ENCODE measurements around the gene SLC10A1. TPM values are rescaled to one million over a fixed set of nuclear protein-coding genes. Genes with fewer than 3 reads are reported as not detected.
"Not testable (repeated sequence)": the region's sequence is repeated elsewhere in the genome, so short reads cannot be mapped to it uniquely, and the experiment has no call there.

Gene SLC10A1
- total and polyA plus RNA-seq, 2 of the 8 experiments (the other 6 are each of a cell fraction or from before 2014, with no cell fraction given): not detected

DNA sequence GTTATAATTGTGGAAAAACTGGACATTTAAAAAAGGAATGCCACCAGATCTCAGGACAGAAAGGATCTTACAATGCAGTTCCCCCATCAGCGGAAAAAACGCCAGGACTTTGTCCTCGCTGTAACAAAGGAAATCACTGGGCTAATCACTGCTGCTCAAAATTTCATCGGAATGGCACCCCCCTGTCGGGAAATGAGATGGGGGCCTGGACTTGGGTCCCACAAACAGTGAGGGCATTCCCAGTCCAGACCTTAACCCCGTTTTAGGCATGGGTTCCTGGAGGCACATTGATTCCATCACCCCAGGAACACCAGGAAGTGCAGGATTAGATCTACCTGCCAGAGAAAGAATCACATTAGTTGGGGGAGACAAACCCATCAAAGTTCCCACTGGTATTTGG lies 16.3 kb upstream of the SLC10A1 start:
- H3K4me2 ChIP-seq (ENCODE audit: insufficient read depth in 1 of 2, low read depth in 2 of 2, low read length in 2 of 2); H2BK15ac ChIP-seq (ENCODE audit: low read length); H3K56ac ChIP-seq (replicated peaks; ENCODE audit: insufficient read length, low read depth, low read length); H3K27me3 ChIP-seq (replicated peaks in 1 of 4; ENCODE audit: control insufficient read depth in 3 of 4, extremely low read depth in 1 of 4, insufficient read depth in 3 of 4, low read length in 3 of 4); H2BK20ac ChIP-seq (ENCODE audit: low read length); H3K23me2 ChIP-seq (ENCODE audit: low read depth, low read length); H3K18ac ChIP-seq (ENCODE audit: extremely low read depth, low read length); H3K4me3 ChIP-seq (ENCODE audit: extremely low read depth in 1 of 4, insufficient read depth in 2 of 4, low read depth in 3 of 4, low read length in 4 of 4); POLR2A ChIA-PET (ENCODE audit: partially characterized antibody); H2AFZ ChIP-seq (ENCODE audit: low read length); H2BK12ac ChIP-seq (ENCODE audit: low read depth, low read length); H3K79me1 ChIP-seq (ENCODE audit: low read depth, low read length); H3K79me2 ChIP-seq (ENCODE audit: control insufficient read depth in 1 of 2, insufficient read depth in 2 of 2, low read length in 2 of 2); H3K14ac ChIP-seq (ENCODE audit: insufficient read length); H3K23ac ChIP-seq (ENCODE audit: insufficient read length); H3K27ac ChIP-seq (ENCODE audit: low read depth, low read length); H3K9me3 ChIP-seq (ENCODE audit: insufficient read depth in 2 of 2, low read depth in 1 of 2, low read length in 1 of 2); H2BK120ac ChIP-seq (replicated peaks; ENCODE audit: low read depth, low read length); H4K20me1 ChIP-seq (replicated peaks in 1 of 2; ENCODE audit: control insufficient read depth in 1 of 2, insufficient read depth in 2 of 2, low read length in 2 of 2); DNase-seq (ENCODE audit: low read depth in 1 of 2, low spot score in 2 of 2); H2BK5ac ChIP-seq (ENCODE audit: low read depth, low read length); H4K8ac ChIP-seq (ENCODE audit: extremely low read depth, insufficient read depth, low read length); H2AK5ac ChIP-seq (ENCODE audit: low read depth, low read length); H4K5ac ChIP-seq (ENCODE audit: insufficient read length, low read depth, low read length); H3K4ac ChIP-seq (replicated peaks; ENCODE audit: insufficient read length, low read depth, low read length); FAIRE-seq; H4K91ac ChIP-seq (replicated peaks; ENCODE audit: insufficient read length, low read length); H3K9ac ChIP-seq (replicated peaks in 1 of 4; ENCODE audit: extremely low read depth in 1 of 4, low read depth in 3 of 4, low read length in 3 of 4); H3K36me3 ChIP-seq (ENCODE audit: control insufficient read depth in 2 of 4, insufficient read depth in 4 of 4, low read length in 3 of 4); H3K4me1 ChIP-seq (replicated peaks in 1 of 4; ENCODE audit: control insufficient read depth in 3 of 4, insufficient read depth in 4 of 4, low read length in 3 of 4): not testable (repeated sequence)
- CTCF ChIA-PET (ENCODE audit: partially characterized antibody): interaction anchor here (0.6 to 11.2 kb wide), 3 partner anchors 12 to 261 kb away, joined by 4 to 132 read pairs (median 7); no protein-coding TSS in a partner anchor
- 97% methylated on average over 6 of the region's 6 CpGs; no CpG with 5 or more reads in 1 of the 2 experiments for WGBS, 2 experiments (ENCODE audit: extremely low coverage in 1 of 2, insufficient coverage in 1 of 2, insufficient read length in 1 of 2, insufficient replicate concordance in 2 of 2, low coverage in 1 of 2, low lambda C conversion rate in 2 of 2, missing lambda C conversion rate in 1 of 2)

All from H1 (cell line).